GM18511 (cell line): ENCODE results near the gene FBXL7.

Experiments used
- ATAC-seq: cut with Tn5 transposase; IDR thresholded peaks from one replicate; pipeline ENCODE4 v1.9.1; 2021; ENCODE audit warnings: mild to moderate bottlenecking, moderate library complexity; ENCODE audit not compliant: unreplicated experiment

FBXL7 gene

DNA sequence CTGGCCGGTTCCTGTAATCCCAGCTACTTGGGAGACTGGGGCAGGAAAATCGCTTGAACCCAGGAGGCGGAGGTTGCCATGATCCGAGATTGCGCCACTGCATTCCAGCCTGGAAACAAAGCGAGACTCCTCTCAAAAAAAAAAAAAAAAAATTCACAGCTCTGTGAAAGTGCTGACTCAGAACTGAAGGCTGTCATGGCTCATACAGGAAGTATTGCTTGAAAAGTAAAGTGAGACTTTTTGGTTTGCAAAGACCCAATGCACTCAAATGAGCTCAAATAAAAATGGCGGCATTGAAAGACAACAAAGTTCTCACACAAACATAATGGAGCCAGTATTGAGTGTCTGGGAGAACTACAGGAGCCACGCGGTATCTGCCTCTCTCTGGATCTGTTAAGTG is 202.1 kb downstream of the FBXL7 start:
- no peak for ATAC-seq

DNA sequence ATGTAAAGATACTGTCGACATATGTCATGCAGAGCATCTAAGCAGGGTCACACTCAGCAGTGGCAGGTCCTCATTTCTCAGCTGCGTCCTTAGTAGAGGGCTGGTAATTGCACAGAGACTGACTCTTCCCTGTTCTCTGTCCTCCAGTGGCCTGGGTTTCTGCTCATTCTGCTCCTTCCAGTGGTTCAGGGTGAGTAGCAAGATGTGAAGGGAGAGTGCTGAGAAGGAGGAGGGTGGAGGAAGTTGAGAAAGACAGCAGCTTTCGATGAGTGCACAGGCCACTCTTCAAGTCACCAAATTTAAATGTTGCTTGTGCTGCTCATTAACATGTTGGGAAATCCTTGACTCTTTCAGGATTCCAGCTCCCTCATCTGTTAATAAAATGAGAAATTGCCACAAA is 203.9 kb downstream of the FBXL7 start:
- no peak for ATAC-seq

DNA sequence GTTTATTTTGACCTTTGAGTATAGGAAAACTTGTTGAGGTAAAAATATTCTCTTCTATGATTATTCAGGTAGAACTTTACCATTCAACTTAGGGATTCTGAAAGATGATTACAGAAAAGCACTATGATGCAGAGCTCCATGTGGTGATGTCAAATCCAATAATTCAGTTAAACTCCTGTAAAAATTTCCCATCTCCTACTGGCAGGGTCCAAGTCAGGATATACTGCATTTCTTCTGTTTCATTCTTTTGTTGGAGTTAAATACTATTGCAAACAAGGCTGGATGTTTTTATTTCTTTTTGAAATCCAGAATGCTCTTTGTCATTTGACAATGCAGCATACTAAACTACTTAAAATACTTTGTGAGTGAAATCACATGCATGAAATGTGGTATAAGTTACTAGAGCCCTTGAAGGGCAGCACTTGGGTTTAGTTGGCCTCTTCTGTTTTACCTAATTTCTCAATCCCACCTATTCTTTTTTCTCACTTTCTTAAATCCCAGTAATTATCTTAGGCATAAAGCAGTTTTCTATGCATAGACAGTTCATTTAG is 204.5 kb downstream of the FBXL7 start:
- no peak for ATAC-seq

DNA sequence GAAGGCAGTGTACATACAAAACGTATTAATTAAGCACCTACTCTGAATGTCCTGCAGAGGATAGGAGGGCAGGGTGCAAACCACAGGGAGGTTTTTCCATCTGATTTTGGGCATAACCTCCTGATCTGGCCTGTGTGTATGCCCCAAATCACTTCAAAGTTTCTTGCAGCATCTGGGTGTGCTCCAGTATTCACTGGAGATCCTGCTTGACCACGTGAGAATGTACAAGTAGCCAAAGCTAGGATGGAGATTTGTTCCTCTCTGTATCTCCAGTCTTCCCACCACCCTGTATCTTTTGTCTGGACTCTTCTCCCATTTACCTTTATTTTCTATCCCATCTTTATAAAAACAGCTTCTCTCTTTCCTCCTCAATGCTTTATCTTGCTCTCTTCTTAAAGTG is 207.7 kb downstream of the FBXL7 start:
- ATAC-seq, result no peak

DNA sequence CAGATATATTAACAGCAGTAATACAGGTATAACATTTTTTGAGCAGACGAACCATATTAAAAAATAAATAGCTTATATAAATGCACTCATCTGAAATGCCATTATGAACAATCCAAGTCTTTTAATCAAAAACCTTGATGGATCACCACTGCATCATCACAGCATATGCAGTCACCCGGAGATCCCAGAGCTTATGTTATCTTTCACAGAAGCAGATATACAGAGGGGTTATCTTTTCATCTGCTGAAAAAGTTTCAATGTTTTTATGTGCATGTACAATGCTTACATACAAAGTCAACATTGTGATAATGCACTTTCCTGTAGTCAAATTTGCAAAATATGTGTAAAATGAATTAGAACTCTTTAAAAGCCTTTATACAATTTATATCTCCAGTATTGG is 211.9 kb downstream of the FBXL7 start:
- ATAC-seq, result no peak

DNA sequence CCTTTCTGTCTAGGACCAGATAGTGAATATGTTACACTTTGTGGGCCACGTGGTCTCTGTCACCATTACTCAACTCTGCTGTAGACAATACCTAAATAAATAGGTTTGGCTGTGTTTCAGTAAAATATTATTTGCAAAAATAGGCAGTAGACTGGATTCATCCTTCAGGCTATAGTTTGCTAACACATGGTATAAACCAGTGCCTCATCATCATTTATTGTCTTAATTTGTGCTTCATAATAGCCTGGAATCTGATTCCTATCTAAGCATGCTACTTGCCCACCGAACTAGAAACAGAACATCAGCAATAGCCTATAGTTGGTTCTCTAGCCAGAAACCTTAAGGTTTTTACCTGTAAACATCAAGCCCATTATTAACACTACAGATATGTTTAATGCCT is 215.6 kb downstream of the FBXL7 start:
- ATAC-seq, result no peak

DNA sequence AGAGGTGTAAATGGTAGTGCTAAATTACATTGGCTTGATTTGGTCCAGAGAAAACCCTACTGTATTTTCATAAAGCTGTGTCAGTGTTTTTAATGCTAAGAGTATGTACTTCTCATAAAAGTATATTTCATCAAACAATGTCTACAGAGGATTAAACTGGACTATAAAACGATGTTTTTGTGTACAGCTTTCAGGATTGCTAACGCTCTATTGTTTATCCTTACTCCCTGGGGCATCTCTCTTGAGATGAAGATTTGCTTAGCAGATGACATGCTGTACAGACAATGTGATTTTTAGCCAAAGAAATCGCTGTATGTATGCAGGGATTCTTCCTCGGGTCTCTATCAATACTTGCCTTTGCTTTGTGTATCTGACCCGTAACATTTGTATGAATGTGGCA is 216.0 kb downstream of the FBXL7 start:
- ATAC-seq, result no peak

DNA sequence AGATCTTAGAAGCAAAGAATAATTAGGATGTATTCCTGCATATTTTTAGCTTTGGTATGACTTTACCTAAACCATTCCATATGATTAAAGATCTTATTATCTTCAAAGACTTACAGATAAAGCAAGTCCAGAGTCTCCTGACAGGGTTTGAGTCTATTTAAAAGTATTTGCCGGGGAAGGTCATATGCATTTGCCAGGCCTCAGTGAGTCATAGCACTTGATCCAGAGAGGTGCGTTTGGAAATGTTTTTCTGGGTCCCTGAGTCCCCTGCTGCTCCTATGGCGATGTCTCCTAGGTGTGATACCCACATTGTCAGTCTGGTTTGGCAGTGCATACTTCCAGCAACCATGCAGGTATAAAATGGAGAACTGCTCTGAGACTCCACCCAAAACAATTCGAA is 217.0 kb downstream of the FBXL7 start:
- no peak for ATAC-seq

DNA sequence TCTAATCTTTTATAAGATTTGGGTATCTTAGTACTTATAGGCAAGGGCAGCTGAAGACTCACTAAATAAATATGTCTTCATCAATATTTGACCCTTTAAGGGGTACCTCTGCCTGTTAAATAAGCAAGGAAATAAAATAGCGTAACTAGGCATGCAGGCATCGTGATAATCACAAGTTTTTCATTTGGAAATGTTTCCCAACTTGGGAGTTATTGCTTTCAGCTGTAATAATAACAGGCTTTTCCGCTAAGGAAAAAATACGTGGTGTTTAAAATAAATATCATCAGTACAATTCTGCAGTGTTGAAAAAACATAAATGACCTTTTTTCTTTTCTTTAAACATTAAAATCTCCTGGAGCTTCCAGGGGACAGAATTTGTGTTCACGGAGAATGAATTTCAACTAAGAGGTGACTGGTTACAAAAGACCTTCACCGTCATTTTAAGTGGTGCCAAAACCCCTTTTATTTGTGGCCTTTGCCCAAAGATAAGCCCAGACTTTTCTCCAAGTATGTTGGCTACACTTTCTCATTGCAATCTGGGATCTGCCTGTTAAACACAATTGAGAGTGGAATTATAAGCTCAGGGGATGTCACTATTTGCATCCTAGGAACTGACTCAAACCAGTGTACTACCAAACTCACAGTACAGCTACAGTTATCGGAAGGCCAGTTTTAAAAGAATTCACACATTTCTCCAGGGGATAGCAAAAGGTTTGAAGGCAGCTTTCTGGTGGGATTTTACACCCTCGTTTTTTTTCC is 218.6 kb downstream of the FBXL7 start:
- ATAC-seq, result no peak

DNA sequence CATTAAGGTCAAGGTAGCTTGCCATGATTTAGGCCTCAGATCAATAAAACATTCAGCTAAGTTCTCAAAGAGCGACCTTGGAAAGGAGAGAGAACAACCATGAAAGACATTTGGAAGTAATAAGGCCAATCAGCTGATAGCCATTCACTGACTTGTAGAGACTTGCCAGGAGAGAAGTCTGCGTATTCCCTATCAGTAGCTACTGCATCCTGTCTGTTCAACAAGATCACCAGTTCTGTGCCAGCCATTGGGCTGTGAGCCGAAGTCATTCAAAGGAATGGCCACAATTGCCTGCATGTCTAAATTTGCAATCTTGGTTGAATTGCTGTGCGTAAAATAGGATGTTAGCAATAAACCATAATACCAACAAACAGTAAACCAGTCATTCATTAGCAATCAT is 219.8 kb downstream of the FBXL7 start:
- no peak for ATAC-seq

DNA sequence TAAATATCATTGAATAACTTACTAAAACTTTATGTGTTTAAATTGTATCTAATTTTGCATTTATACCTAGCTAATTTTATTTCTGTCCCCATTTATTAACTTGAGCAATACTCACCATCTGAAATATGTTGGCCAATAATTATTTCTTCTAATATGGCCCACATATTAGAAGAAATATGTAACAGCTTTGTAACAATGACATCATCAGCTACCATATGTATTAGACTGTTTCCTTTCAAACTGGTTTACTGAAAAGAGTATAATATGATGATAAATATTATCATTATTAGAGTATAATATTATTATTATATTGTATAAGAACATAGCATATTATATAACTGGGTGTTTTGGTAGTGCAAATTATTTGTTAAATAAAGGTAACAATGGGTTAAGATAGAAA is 220.5 kb downstream of the FBXL7 start:
- ATAC-seq, result no peak

DNA sequence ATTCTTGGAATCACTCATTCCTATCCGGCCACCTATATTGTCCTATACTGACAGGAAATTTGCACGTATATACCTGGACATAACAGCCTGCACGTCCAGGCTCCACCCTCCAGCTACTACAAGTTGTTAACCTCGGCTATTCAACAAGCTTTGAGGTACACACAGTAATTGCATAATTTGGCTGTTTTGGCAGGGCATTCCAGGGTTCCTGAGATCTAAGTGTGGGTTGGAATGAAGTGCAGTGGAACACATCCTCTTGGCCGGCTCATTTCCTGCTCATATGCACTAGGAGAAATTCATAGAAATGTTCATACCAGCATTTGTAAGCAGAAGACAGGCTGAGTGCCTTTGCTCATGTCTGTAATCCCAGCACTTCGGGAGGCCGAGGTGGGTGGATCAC is 222.3 kb downstream of the FBXL7 start:
- ATAC-seq, result no peak

DNA sequence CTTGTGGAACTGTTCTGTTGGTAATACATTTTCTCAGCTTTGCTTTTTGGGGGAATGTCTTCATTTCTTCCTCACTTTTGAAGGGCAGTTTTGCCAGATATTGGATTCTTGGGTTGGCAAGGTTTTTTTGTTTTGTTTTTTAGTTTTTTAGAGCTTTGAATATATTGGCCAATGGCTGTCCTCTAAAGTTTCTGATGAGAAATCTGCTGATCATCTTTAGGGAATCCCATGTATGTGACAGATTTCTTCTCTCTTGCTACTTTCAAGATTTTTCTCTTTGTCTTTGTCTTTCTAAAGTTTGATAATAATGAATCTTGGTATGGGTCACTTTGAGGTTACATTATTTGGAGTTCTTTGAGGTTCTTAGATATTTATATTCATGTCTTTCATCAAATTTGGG is 227.4 kb downstream of the FBXL7 start:
- ATAC-seq, result no peak

DNA sequence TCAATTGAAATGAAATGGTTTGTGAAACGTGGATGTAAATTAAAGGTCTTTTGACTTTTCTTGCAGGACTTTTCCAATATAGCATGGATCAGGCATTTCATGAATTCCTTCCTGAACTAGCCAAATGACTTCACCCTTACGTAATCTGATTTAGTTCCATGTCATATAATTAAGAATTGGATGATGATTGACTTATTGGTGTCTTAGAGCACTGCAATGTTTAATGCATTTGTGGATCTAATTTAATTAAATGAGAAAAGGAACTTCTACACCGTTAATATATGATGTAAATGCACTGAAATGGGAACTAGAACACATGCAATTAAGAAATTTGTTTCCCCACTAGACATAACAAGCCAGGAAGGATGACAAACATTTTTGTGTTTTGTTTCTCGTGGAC is 228.8 kb downstream of the FBXL7 start:
- no peak for ATAC-seq

DNA sequence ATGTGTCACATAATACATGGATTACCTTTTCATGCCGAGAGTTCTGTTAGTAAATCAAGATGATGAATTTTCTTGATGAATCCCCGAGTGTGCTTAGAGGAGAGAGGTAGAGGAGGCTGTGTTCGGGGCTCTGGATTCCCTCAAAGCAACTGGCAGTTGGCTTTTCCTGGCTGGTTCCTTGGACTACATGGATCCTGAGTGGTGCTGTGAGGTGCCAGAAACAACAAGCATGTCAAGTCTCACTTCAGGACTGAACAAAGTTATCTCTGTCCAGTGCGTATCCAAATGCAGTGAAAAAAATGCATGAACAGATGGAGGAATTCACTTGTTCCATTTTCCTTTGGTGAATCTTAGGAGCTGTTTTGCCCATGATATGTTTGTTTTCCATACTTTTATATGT is 231.7 kb downstream of the FBXL7 start:
- no peak for ATAC-seq

DNA sequence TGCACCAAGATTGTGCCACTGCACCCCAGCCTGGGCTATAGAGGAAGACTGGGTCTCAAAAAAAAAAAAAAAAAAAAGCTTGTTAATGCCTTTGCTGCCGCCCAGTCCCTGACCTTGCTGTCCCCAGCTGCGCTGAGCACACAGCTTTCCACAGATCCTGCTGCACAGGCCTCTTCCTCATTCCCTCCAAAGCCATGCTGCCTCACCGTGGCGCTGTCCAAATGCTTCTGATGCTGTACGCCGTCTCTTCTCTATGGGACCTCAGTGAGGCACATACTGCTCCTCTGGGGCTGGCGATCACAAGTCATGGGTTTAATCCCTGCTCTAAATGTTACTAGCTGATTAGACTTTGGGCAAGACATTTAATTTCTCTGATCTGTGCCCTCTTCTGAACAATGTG is 234.1 kb downstream of the FBXL7 start:
- no peak for ATAC-seq

DNA sequence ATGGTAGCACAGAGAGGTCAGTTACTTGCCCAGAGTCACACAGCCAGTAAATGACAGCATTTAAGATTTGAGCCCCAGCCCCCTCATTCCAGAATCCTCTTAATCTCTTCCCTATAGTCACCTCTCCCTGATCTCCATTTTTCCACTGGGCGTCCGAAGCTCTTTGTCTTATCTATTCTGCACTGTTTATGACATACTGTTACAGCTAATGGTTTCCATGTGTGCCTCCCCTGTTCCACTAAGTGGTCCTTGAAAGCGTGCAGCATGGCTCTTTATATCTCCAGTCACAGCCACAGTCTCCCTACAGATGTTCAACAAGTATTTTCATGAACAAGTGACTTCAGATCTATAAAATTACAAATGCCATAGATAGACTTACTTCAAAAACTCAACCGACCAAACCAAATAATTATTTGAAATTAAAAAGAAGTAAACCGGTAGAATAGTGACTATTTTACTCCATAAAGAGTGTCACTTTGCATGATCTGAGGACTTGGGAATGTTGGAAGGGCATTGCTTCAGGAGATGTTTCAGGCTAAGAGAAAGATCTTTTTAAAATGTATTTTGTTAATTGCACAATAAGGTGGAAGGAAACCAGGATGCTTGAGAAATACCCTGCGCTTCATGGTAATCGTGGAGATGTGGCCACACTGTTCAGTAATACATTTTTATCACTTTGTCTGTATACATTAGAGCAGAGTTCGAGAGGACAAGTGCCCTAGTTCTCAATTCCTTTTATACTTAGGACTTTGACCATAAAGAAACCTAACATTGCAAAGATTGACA is 237.2 kb downstream of the FBXL7 start:
- no peak for ATAC-seq

DNA sequence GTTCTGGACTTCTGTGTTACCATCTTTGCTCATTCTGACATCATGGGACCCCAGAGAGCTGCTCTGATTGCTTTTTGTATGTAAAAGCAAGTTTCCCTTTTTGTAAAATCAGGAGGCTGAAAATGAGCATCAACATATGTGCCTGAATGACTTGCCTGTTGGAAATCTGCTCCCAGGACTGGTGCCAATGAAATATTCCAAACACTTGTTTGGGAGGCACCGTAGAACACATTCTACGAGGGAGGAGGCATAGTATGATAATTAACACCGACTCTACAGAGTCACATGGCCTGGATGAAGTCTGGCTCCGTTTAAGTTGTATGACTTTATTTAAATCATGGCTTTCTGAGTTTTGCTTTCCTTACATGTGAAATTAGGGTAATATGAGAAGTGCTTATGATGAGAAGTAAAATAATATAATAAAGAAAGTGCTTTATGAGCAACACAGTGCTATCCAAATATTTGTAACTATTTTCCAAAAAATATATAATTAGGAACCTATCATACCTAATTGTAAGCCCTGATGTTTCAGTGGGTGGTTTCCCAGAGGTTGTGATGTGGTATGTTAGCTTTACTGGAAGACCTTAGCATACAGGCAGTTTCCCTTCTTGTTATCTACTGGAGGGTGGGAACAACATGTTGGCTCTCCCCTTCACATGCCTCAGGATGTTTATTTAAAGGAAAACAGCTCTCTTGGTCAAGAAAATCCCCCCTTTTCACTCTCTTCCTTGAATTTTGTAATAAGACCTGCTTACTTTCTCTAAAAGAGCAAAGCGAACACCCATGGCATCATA is 238.1 kb downstream of the FBXL7 start:
- no peak for ATAC-seq

DNA sequence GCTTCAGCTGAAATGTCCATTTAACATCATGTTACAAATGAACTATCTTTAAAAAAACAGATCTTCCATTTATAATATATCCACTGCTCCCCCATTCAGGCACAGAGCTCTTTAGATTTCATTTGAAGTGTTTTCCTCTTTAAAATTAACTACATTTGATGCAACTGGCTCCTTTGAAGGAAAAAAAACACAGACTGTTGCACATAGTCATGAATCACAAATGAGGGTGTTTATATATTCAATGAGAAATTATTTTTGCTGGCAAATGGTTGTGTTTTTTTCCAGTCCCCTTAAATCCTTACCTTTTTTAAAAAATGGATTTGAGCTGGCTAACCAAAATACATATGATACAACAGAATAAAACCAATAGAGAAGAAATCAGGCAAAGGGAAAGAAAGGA is 240.4 kb downstream of the FBXL7 start:
- no peak for ATAC-seq

DNA sequence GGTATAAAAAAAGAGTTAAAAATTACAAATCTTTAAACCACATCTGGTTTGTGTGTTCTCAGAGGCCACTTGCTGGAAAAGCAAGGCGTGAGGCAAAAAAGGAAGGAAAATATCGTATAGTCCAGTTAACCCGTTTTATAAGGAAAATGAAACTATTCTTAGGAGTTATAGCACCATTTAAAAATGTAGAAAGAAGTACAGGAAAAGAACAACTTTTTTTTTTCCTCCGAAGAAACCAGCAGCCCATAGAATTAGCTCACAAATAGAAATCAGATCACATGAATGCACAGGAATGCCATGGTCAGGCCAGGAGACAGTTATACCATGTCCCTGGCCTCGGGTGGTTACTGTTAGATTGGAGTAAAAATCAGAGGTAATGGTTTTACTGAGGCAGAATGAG is 241.6 kb downstream of the FBXL7 start:
- no peak for ATAC-seq

DNA sequence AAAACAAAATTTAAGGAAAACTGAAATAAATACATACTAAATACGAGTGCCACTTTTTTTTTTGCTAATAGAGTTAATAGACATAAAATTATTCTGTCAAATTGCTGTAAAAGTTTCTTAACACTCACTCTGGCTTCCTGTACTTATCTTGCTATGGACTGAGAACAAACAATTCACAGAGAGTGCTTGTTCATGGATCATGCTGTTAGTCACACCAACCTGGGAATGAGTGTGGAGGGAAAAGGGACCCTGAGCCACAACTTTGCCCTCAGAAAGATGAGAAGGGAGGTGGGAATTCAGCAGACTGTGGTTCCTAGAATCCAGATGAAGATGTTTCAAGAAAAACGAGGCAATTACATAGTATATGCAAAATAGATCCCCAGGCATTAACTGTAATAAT is 246.9 kb downstream of the FBXL7 start:
- ATAC-seq, result no peak

DNA sequence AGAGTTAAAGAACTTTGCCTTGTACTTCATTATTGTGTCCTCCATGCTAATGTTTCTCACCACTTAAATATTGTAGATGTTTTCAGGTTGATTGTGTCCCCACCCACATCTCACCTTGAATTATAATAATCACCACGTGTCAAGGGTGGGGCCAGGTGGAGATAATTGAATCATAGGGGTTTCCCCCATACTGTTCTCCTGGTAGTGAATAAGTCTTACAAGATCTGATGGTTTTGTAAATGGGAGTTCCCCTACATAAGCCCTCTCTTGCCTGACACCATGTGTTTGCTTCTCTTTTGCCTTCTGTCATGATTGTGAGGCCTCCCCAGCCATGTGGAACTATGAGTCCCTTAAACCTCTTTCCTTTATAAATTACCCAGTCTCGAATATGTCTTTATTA is 248.3 kb downstream of the FBXL7 start:
- ATAC-seq, result no peak
